HEK293 (cell line): ENCODE measurements around the gene ANKRD33.

ENCODE experiments used
- CTCF ChIA-PET: fragments of 350-600 bp; formaldehyde crosslinking; extraction: SDS; loops from one replicate; lab custom pipeline; 2021; ENCODE audit warnings: antibody characterized with exemption; lab: Yijun Ruan, JAX
- POLR2A ChIA-PET: fragments of 300-600 bp; formaldehyde crosslinking; extraction: SDS; loops from one replicate; lab custom pipeline; 2020; ENCODE audit warnings: antibody characterized with exemption, inconsistent platforms; lab: Yijun Ruan, JAX
- H3K27ac ChIP-seq: fragments of 200-500 bp; sonication (Bioruptor generic); 2 replicates; pipeline ENCODE4 v1.5.1; 2014; ENCODE audit warnings: low read depth, low read length, control low read depth, inconsistent platforms; ENCODE audit errors: extremely low read depth
- H3K36me3 ChIP-seq, 2 experiments: fragments of 200-500 bp in 1 of 2; sonication (Bioruptor generic) in 1 of 2; 1 replicate in 1 of 2; 2 replicates in 1 of 2; pipeline ENCODE4 v1.5.1; 2014 to 2017; ENCODE audit warnings: inconsistent platforms in 2 of 2, low read length in 2 of 2; ENCODE audit not compliant: control insufficient read depth in 2 of 2, insufficient read depth in 1 of 2
- H3K4me1 ChIP-seq: fragments of 200-500 bp; sonication (Bioruptor generic); 2 replicates; pipeline ENCODE4 v1.5.1; 2014; ENCODE audit warnings: mild to moderate bottlenecking, low read length, inconsistent platforms; ENCODE audit not compliant: control insufficient read depth, insufficient read depth
- H3K4me3 ChIP-seq: 2 replicates; pipeline ENCODE4 v1.5.1; 2011; ENCODE audit warnings: low read depth, mild to moderate bottlenecking, control low read depth, low read length, moderate library complexity
- H3K9me3 ChIP-seq: fragments of 200-500 bp; sonication (Bioruptor generic); 2 replicates; pipeline ENCODE4 v1.5.1; 2014; ENCODE audit warnings: low read depth, low read length, inconsistent platforms; ENCODE audit not compliant: control insufficient read depth, insufficient read depth
- BCL11B ChIP-seq: fragments of 450-650 bp; formaldehyde crosslinking; IDR thresholded peaks from 2 replicates; pipeline ENCODE4 v1.5.1; 2016; ENCODE audit warnings: low read depth, missing biosample characterization, missing genetic modification characterization
- EGR2 ChIP-seq: fragments of 450-650 bp; formaldehyde crosslinking; IDR thresholded peaks from 2 replicates; pipeline ENCODE4 v1.5.1; 2016; ENCODE audit warnings: low read depth, missing biosample characterization, missing genetic modification characterization
- HOXD13 ChIP-seq: sonication (generic); formaldehyde crosslinking; IDR thresholded peaks from 2 replicates; pipeline ENCODE4 v1.8.0; 2022; ENCODE audit warnings: missing genetic modification reagents, borderline replicate concordance
- KLF1 ChIP-seq: fragments of 450-650 bp; formaldehyde crosslinking; IDR thresholded peaks from 2 replicates; pipeline ENCODE4 v1.5.1; 2016; ENCODE audit warnings: missing biosample characterization, missing genetic modification characterization
- KLF7 ChIP-seq: fragments of 450-650 bp; formaldehyde crosslinking; IDR thresholded peaks from 2 replicates; pipeline ENCODE4 v1.5.1; 2016; ENCODE audit warnings: missing biosample characterization, missing genetic modification characterization, borderline replicate concordance
- KLF8 ChIP-seq: fragments of 450-650 bp; formaldehyde crosslinking; IDR thresholded peaks from 2 replicates; pipeline ENCODE4 v1.5.1; 2016; ENCODE audit warnings: missing biosample characterization, missing genetic modification characterization
- OSR2 ChIP-seq: fragments of 450-650 bp; formaldehyde crosslinking; IDR thresholded peaks from 2 replicates; pipeline ENCODE4 v1.5.1; 2016; ENCODE audit warnings: missing biosample characterization, missing genetic modification characterization
- SCRT2 ChIP-seq: fragments of 450-650 bp; formaldehyde crosslinking; IDR thresholded peaks from 2 replicates; pipeline ENCODE4 v1.5.1; 2016; ENCODE audit warnings: missing biosample characterization, missing genetic modification characterization
- SP3 ChIP-seq: fragments of 450-650 bp; formaldehyde crosslinking; IDR thresholded peaks from 2 replicates; pipeline ENCODE4 v1.5.1; 2016; ENCODE audit warnings: missing biosample characterization, missing genetic modification characterization
- ZFHX2 ChIP-seq: fragments of 450-650 bp; formaldehyde crosslinking; conservative IDR thresholded peaks from 2 replicates; pipeline ENCODE4 v1.5.1; 2016; ENCODE audit warnings: missing biosample characterization, missing genetic modification characterization
- ZFP3 ChIP-seq: fragments of 450-650 bp; formaldehyde crosslinking; IDR thresholded peaks from 2 replicates; pipeline ENCODE4 v1.5.1; 2016; ENCODE audit warnings: low read depth, missing biosample characterization, missing genetic modification characterization
- ZNF133 ChIP-seq: fragments of 450-650 bp; formaldehyde crosslinking; IDR thresholded peaks from 2 replicates; pipeline ENCODE4 v1.5.1; 2016; ENCODE audit warnings: missing biosample characterization, missing genetic modification characterization
- ZNF146 ChIP-seq: fragments of 450-650 bp; formaldehyde crosslinking; IDR thresholded peaks from 2 replicates; pipeline ENCODE4 v1.5.1; 2016; ENCODE audit warnings: missing biosample characterization, missing genetic modification characterization
- ZNF155 ChIP-seq: fragments of 450-650 bp; formaldehyde crosslinking; IDR thresholded peaks from 2 replicates; pipeline ENCODE4 v1.5.1; 2016; ENCODE audit warnings: missing biosample characterization, missing genetic modification characterization
- ZNF433 ChIP-seq: fragments of 450-650 bp; formaldehyde crosslinking; IDR thresholded peaks from 2 replicates; pipeline ENCODE4 v1.5.1; 2016; ENCODE audit warnings: missing biosample characterization, missing genetic modification characterization, low read depth
- ZNF629 ChIP-seq: fragments of 450-650 bp; formaldehyde crosslinking; IDR thresholded peaks from 2 replicates; pipeline ENCODE4 v1.5.1; 2017; ENCODE audit warnings: missing biosample characterization, missing genetic modification characterization
- ZNF664 ChIP-seq: fragments of 450-650 bp; formaldehyde crosslinking; IDR thresholded peaks from 2 replicates; pipeline ENCODE4 v1.5.1; 2016; ENCODE audit warnings: missing biosample characterization, missing genetic modification characterization
- ZSCAN23 ChIP-seq: fragments of 450-650 bp; formaldehyde crosslinking; IDR thresholded peaks from 2 replicates; pipeline ENCODE4 v1.5.1; 2016; ENCODE audit warnings: missing biosample characterization, missing genetic modification characterization
- TF ChIP-seq, protein P1 (sequence below): fragments of 450-650 bp; formaldehyde crosslinking; IDR thresholded peaks from 2 replicates; pipeline ENCODE4 v1.5.1; 2016; ENCODE audit warnings: missing biosample characterization, missing genetic modification characterization
- TF ChIP-seq, protein P2 (sequence below): fragments of 450-650 bp; formaldehyde crosslinking; IDR thresholded peaks from 2 replicates; pipeline ENCODE4 v1.5.1; 2016; ENCODE audit warnings: missing biosample characterization, missing genetic modification characterization
- TF ChIP-seq, protein P3 (sequence below): fragments of 450-650 bp; formaldehyde crosslinking; IDR thresholded peaks from 2 replicates; pipeline ENCODE4 v1.5.1; 2016; ENCODE audit warnings: missing biosample characterization, missing genetic modification characterization
- TF ChIP-seq, protein P4 (sequence below): fragments of 450-650 bp; formaldehyde crosslinking; IDR thresholded peaks from 2 replicates; pipeline ENCODE4 v1.5.1; 2017; ENCODE audit warnings: missing biosample characterization, missing genetic modification characterization

The ANKRD33 gene

DNA sequence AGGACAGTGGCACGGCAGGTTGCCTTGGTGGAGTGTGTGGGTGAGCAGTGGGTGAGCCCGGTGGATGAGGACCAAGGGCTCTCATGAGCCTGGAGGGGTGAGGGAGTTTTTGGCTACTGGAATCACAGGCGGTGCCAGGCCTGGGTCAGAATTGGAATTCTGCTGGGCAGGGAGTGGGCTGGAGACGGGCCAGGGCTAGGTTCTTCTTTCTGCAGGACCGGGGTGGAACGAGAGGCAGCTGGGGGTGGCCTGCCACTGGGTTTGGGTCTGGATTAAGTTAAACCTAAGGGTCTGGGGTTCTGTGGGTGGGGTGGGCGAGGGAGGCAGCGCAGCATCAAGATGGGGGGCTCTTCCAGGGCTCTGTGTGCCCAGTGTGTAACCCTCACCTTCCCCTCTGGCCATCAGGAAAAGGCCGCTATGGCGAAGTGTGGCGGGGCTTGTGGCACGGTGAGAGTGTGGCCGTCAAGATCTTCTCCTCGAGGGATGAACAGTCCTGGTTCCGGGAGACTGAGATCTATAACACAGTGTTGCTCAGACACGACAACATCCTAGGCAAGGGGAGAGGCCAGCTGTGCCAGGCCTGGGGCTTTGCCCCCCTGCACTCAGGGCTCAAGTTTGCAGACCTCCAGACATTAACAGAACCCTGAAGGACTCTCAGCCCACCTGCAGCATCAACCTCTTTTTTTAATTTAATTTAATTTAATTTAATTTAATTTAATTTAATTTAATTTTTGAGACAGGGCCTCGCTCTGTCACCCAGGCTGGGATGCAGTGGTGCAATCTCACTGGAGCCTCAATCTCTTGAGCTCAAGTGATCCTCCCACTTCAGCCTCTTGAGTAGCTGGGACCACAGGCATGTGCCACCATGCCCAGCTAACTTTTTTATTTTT lies 26.4 kb downstream of the ANKRD33 start:
- 0 out of 2 replicates have a peak, but pooled peaks have one; percentile 21 for TF ChIP-seq EGR2
- no peak for TF ChIP-seq SCRT2
- peak; percentile 33 for TF ChIP-seq ZFHX2 (tag by site-specific recombination)
- TF ChIP-seq, protein P1, sequence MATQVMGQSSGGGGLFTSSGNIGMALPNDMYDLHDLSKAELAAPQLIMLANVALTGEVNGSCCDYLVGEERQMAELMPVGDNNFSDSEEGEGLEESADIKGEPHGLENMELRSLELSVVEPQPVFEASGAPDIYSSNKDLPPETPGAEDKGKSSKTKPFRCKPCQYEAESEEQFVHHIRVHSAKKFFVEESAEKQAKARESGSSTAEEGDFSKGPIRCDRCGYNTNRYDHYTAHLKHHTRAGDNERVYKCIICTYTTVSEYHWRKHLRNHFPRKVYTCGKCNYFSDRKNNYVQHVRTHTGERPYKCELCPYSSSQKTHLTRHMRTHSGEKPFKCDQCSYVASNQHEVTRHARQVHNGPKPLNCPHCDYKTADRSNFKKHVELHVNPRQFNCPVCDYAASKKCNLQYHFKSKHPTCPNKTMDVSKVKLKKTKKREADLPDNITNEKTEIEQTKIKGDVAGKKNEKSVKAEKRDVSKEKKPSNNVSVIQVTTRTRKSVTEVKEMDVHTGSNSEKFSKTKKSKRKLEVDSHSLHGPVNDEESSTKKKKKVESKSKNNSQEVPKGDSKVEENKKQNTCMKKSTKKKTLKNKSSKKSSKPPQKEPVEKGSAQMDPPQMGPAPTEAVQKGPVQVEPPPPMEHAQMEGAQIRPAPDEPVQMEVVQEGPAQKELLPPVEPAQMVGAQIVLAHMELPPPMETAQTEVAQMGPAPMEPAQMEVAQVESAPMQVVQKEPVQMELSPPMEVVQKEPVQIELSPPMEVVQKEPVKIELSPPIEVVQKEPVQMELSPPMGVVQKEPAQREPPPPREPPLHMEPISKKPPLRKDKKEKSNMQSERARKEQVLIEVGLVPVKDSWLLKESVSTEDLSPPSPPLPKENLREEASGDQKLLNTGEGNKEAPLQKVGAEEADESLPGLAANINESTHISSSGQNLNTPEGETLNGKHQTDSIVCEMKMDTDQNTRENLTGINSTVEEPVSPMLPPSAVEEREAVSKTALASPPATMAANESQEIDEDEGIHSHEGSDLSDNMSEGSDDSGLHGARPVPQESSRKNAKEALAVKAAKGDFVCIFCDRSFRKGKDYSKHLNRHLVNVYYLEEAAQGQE (tag by site-specific recombination): no peak
- no peak for TF ChIP-seq ZNF146
- TF ChIP-seq, protein P2, sequence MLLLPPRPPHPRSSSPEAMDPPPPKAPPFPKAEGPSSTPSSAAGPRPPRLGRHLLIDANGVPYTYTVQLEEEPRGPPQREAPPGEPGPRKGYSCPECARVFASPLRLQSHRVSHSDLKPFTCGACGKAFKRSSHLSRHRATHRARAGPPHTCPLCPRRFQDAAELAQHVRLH (tag by site-specific recombination): no peak
- TF ChIP-seq HOXD13 (CRISPR knock-in tag): no peak
- 0 out of 2 replicates have a peak, but pooled peaks have one; percentile 15 for TF ChIP-seq ZNF664 (tag by site-specific recombination)
- no peaks in the 10 kb centered on the region for H3K4me1 ChIP-seq
- no peak overlapping the region for H3K4me3 ChIP-seq
- CTCF ChIA-PET: interaction anchor here (0.6 to 3.3 kb wide), 6 partner anchors 8 to 66 kb away, joined by 3 to 40 read pairs (median 3); no protein-coding TSS in a partner anchor
- POLR2A ChIA-PET: interaction anchor here (0.6 kb wide), 1 partner anchor 416 kb away, joined by 5 read pairs; no protein-coding TSS in a partner anchor
- H3K27ac ChIP-seq: no peak overlapping the region
- peaks cover 0 to 10% of the 10 kb centered on the region in 2 experiments; a peak in 1 of 3 replicates for H3K36me3 ChIP-seq
- no peaks in the 10 kb centered on the region for H3K9me3 ChIP-seq

DNA sequence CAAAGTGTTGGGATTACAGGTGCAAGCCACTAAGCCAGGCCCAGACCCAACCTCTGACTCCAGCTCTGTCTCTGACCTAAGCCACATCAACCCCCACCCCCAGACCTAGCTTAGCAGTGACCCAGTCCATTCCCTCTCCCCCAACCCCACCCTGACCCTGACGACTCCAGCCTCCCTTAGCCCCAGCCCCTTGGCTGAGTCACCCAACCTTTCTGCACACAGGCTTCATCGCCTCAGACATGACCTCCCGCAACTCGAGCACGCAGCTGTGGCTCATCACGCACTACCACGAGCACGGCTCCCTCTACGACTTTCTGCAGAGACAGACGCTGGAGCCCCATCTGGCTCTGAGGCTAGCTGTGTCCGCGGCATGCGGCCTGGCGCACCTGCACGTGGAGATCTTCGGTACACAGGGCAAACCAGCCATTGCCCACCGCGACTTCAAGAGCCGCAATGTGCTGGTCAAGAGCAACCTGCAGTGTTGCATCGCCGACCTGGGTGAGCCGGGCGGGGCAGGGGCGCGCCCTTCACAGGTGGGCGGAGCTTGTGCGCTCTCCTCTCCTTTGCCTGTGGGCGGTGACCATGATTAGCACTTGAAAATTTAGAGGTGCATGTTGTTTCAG lies 27.2 kb downstream of the ANKRD33 start:
- no peaks in the 10 kb centered on the region for H3K9me3 ChIP-seq
- no peak overlapping the region for H3K27ac ChIP-seq
- POLR2A ChIA-PET: interaction anchor here (0.6 kb wide), 1 partner anchor 417 kb away, joined by 5 read pairs; no protein-coding TSS in a partner anchor
- peaks cover 0 to 10% of the 10 kb centered on the region in 2 experiments; a peak in 1 of 3 replicates for H3K36me3 ChIP-seq
- TF ChIP-seq ZSCAN23 (tag by site-specific recombination): no peak
- TF ChIP-seq ZNF433 (tag by site-specific recombination): no peak
- TF ChIP-seq ZFP3 (tag by site-specific recombination): no peak
- TF ChIP-seq, protein P3, sequence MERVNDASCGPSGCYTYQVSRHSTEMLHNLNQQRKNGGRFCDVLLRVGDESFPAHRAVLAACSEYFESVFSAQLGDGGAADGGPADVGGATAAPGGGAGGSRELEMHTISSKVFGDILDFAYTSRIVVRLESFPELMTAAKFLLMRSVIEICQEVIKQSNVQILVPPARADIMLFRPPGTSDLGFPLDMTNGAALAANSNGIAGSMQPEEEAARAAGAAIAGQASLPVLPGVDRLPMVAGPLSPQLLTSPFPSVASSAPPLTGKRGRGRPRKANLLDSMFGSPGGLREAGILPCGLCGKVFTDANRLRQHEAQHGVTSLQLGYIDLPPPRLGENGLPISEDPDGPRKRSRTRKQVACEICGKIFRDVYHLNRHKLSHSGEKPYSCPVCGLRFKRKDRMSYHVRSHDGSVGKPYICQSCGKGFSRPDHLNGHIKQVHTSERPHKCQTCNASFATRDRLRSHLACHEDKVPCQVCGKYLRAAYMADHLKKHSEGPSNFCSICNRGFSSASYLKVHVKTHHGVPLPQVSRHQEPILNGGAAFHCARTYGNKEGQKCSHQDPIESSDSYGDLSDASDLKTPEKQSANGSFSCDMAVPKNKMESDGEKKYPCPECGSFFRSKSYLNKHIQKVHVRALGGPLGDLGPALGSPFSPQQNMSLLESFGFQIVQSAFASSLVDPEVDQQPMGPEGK: no peak
- TF ChIP-seq ZNF133 (tag by site-specific recombination): no peak
- no peak for TF ChIP-seq SP3 (tag by site-specific recombination)
- no peak for TF ChIP-seq ZNF629 (tag by site-specific recombination)
- TF ChIP-seq KLF7 (tag by site-specific recombination): 0 out of 2 replicates have a peak, but pooled peaks have one; percentile 17
- no peak for TF ChIP-seq OSR2 (tag by site-specific recombination)
- no peak for TF ChIP-seq ZNF155 (tag by site-specific recombination)
- peak; percentile 57 for TF ChIP-seq KLF8
- peak; percentile 88 for TF ChIP-seq KLF1 (tag by site-specific recombination)
- TF ChIP-seq, protein P4, sequence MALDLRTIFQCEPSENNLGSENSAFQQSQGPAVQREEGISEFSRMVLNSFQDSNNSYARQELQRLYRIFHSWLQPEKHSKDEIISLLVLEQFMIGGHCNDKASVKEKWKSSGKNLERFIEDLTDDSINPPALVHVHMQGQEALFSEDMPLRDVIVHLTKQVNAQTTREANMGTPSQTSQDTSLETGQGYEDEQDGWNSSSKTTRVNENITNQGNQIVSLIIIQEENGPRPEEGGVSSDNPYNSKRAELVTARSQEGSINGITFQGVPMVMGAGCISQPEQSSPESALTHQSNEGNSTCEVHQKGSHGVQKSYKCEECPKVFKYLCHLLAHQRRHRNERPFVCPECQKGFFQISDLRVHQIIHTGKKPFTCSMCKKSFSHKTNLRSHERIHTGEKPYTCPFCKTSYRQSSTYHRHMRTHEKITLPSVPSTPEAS: no peak
- no peak for TF ChIP-seq BCL11B (tag by site-specific recombination)
- H3K4me1 ChIP-seq: no peaks in the 10 kb centered on the region
- no peak overlapping the region for H3K4me3 ChIP-seq
- CTCF ChIA-PET: interaction anchor here (0.6 to 0.9 kb wide), 3 partner anchors 8 to 66 kb away, joined by 3 read pairs; no protein-coding TSS in a partner anchor
